LNCaP clone FGC (cell line): ENCODE results near the gene VRK3.

Experiments
- DNase-seq: peaks from one replicate; pipeline ENCODE4 v3.0.0-alpha.2; 2011; ENCODE audit warnings: low read depth
- H3K4me3 ChIP-seq: 2 replicates; pipeline ENCODE4 v1.5.1; 2011; ENCODE audit warnings: mild to moderate bottlenecking, low read depth, low read length, control low read depth
- CTCF ChIP-seq: IDR thresholded peaks from 2 replicates; pipeline ENCODE4 v1.5.1; 2012; ENCODE audit warnings: mild to moderate bottlenecking; ENCODE audit not compliant: control insufficient read depth, insufficient read depth; ENCODE audit errors: extremely low read depth

The VRK3 gene

DNA sequence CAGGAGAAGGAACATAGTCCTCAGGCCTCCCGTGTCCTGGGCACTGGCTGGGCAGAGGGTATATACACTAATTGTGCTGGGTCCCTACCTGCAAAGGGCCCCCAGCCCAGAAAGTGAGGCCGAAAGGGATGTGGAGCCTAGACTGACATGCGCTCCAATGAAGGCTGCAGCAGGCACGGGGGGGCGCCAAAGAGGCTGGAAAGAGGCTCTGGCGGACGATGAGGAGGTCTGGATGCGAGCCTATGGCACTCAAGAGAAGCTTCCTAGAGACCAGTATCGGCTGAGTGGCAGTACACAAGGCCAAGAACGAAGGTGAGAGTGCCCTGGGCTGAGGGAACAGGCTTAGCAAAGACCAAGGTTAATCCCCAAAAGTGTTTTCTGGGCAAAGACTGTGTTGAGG lies 16.6 kb downstream of the VRK3 start:
- DNase-seq, result no peak
- TF ChIP-seq CTCF, result peak; percentile 29; the same call in 1 of the 2 replicates
- no peak overlapping the region for H3K4me3 ChIP-seq

- DNase-seq, result no peak
- H3K4me3 ChIP-seq, result no peak overlapping the region
- no peak for TF ChIP-seq CTCF
Observed at GRCh38 chr19:50007947-50008346, 17.2 kb downstream of the VRK3 start.

GRCh38 chr19:50007170-50007569 lies 18.0 kb downstream of the VRK3 start:
- no peak for DNase-seq
- TF ChIP-seq CTCF, result no peak
- H3K4me3 ChIP-seq, result no peak overlapping the region

DNA sequence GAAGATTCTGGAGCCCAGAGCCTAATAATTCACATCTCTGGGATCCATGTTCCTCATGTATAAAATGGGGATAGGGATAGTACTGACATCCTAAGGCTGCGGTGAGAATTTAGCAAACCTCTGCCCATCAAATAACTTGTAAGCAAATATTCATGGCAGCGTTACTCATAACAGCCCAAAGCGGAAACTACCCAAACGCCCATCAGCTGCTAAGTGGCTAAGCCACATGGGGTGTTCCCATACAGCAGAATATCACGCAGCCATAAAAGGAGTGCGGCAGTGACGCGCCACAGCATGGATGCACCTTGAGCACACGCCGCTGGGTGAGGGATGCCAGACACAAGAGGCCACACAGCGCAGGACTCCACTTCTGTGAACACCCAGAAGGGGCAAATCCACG lies 19.7 kb downstream of the VRK3 start:
- no peak for TF ChIP-seq CTCF
- no peak overlapping the region for H3K4me3 ChIP-seq
- DNase-seq, result no peak

DNA sequence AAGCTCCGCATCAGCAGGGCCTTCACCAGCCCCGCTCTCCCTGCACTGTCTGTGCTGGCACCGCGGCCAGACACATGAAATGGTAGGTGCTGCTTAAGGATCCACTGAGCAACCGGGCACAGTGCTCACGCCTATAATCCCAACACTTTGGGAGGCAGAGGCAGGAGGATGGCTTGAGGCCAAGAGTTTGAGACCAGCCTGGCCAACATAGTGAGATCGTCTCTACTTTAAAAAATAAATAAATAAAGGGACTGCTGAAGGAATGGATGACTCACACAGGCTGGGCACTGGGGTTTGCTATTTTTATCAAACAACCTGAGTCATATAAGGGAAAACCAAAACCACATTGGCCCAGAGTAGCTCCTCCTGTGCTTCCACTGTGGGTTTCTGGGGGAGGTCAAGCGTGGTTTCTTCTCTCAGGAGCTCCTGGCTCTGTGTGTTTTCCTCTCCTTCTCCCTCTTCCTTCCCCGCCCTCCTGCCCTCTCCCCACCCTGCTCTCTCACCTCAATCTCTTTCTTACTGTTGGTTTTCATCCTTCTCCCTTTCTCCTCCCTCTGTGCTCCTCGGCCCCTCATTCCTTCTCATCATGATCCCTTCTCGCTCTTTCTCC lies 21.3 kb downstream of the VRK3 start:
- no peak for DNase-seq
- no peak overlapping the region for H3K4me3 ChIP-seq
- TF ChIP-seq CTCF, result no peak

GRCh38 chr19:50003254-50003788 lies 21.9 kb downstream of the VRK3 start:
- DNase-seq, result no peak
- H3K4me3 ChIP-seq, result no peak overlapping the region
- no peak for TF ChIP-seq CTCF

- no peak for DNase-seq
- no peak for TF ChIP-seq CTCF
- H3K4me3 ChIP-seq, result no peak overlapping the region
Observed at GRCh38 chr19:50002386-50002960, 22.7 kb downstream of the VRK3 start.
